PFSK-1 (cell line): ENCODE measurements around the gene XYLT2.

Experiments
- FOXP2 ChIP-seq: optimal IDR thresholded peaks from 2 replicates; pipeline ENCODE3; 2011; ENCODE audit warnings: borderline replicate concordance, control low read depth, inconsistent platforms; ENCODE audit not compliant: insufficient read depth; ENCODE audit errors: extremely low read length, extremely low read depth
- POLR2AphosphoS5 ChIP-seq: IDR thresholded peaks from 2 replicates; pipeline ENCODE4 v1.6.1; 2012; ENCODE audit warnings: low read depth, mild to moderate bottlenecking, control low read depth, low read length, moderate library complexity
- SIN3A ChIP-seq: IDR thresholded peaks from 2 replicates; pipeline ENCODE4 v1.6.1; 2012; ENCODE audit warnings: mild to moderate bottlenecking, low read length, moderate library complexity, borderline replicate concordance; ENCODE audit not compliant: insufficient read depth
- TAF1 ChIP-seq: IDR thresholded peaks from 2 replicates; pipeline ENCODE4 v1.6.1; 2012; ENCODE audit warnings: low read length, control low read depth, borderline replicate concordance; ENCODE audit not compliant: insufficient read depth
- TF ChIP-seq, protein P1 (sequence below), 2 experiments: IDR thresholded peaks; 2 replicates each; pipeline versions ENCODE4 v1.6.1 to v1.8.0; 2011 to 2012; ENCODE audit warnings: low read depth in 2 of 2, low read length in 2 of 2, control low read depth in 1 of 2, inconsistent platforms in 1 of 2, mild to moderate bottlenecking in 1 of 2, moderate library complexity in 1 of 2; ENCODE audit not compliant: insufficient read depth in 1 of 2

Gene XYLT2

DNA sequence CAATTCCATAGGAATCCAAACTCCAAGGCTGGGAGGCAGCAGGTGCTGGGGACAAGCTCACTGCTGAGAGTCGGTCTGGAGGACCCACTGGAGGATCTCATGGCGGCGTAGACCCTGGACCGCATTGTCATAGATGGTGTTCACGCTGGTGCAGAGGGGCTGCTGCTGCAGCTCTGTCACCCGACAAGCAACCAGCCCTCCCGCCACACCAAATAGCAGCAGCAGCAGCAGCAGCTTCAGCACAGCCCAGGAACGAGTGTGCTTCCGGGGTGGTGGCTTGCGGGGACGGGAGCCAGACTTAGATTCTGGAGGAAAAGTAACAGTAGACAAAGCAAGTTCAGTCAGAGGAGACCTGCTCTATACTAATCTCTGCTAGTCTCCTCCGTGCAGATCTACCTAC, 37.0 kb downstream of the XYLT2 start:
- TF ChIP-seq FOXP2 (no peak), POLR2AphosphoS5 (no peak), SIN3A (no peak), TAF1 (no peak)
- TF ChIP-seq, protein P1, sequence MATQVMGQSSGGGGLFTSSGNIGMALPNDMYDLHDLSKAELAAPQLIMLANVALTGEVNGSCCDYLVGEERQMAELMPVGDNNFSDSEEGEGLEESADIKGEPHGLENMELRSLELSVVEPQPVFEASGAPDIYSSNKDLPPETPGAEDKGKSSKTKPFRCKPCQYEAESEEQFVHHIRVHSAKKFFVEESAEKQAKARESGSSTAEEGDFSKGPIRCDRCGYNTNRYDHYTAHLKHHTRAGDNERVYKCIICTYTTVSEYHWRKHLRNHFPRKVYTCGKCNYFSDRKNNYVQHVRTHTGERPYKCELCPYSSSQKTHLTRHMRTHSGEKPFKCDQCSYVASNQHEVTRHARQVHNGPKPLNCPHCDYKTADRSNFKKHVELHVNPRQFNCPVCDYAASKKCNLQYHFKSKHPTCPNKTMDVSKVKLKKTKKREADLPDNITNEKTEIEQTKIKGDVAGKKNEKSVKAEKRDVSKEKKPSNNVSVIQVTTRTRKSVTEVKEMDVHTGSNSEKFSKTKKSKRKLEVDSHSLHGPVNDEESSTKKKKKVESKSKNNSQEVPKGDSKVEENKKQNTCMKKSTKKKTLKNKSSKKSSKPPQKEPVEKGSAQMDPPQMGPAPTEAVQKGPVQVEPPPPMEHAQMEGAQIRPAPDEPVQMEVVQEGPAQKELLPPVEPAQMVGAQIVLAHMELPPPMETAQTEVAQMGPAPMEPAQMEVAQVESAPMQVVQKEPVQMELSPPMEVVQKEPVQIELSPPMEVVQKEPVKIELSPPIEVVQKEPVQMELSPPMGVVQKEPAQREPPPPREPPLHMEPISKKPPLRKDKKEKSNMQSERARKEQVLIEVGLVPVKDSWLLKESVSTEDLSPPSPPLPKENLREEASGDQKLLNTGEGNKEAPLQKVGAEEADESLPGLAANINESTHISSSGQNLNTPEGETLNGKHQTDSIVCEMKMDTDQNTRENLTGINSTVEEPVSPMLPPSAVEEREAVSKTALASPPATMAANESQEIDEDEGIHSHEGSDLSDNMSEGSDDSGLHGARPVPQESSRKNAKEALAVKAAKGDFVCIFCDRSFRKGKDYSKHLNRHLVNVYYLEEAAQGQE (IDR thresholded peaks at IDR 0.05; ENCODE audit: insufficient read depth in 1 of 2, low read depth in 2 of 2, low read length in 2 of 2): no peak

DNA sequence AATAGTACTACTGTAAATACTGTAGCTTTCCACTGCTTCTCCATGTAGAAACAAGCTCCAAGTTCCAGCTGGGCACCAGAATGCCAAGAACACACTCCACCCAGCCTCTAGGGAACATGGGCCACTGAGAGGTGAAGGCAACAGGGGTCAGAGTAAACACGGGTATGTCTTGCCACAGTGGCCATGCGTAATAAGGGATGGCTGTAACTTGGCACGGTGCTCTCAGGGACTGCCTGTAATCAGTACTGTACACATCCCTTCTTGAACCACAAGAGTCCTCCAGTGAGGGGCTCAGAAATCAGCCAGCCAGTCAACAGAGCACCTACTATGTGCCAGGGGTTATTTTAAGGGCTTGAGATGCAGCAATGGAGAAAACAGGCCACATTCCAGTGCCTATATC, 40.6 kb downstream of the XYLT2 start:
- TF ChIP-seq SIN3A (no peak), FOXP2 (no peak), TAF1 (no peak), POLR2AphosphoS5 (no peak; the same call in 1 of the 2 replicates)
- TF ChIP-seq, protein P1 (IDR thresholded peaks at IDR 0.05; ENCODE audit: insufficient read depth in 1 of 2, low read depth in 2 of 2, low read length in 2 of 2): no peak

DNA sequence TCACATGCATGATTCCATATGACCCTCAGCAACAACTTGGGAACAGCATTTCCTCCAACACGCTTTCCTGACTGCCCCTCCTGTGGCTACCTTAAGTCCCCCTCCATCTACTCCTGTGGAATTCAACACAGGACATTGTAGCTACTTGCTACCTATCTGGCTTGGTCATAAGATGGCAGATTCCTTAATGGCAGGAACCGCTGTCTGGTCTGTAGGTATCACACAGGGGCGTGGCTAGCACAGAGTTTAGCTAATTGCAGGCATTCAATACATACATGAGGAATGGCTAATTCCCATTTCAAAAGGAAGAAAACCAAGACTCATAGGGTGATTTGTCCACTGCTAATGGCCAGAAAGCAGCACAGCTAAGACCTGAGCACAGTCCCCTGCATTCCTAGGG, 42.8 kb downstream of the XYLT2 start:
- TF ChIP-seq, protein P1 (IDR thresholded peaks at IDR 0.05; ENCODE audit: insufficient read depth in 1 of 2, low read depth in 2 of 2, low read length in 2 of 2): no peak
- no peak for TF ChIP-seq TAF1
- no peak for TF ChIP-seq POLR2AphosphoS5
- no peak for TF ChIP-seq FOXP2

DNA sequence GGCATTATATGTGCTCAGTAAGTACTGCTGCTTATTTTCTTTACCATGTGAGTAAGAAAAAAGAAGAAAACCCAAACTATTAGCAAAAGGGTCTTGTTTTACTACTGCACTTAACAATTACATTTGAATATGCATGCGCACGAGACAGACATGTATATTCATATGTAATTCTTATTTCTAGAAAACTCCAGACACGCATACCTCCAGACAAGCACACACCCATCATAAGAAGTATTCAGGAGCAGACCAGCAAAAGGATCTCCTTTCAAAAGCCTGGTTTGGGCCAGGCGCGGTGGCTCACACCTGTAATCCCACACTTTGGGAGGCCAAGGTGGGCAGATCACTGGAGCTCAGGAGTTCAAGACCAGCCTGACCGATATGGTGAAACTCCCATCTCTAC, 43.6 kb downstream of the XYLT2 start:
- TF ChIP-seq TAF1 (no peak), POLR2AphosphoS5 (no peak), SIN3A (no peak), FOXP2 (no peak)
- TF ChIP-seq, protein P1 (IDR thresholded peaks at IDR 0.05; ENCODE audit: insufficient read depth in 1 of 2, low read depth in 2 of 2, low read length in 2 of 2): no peak

DNA sequence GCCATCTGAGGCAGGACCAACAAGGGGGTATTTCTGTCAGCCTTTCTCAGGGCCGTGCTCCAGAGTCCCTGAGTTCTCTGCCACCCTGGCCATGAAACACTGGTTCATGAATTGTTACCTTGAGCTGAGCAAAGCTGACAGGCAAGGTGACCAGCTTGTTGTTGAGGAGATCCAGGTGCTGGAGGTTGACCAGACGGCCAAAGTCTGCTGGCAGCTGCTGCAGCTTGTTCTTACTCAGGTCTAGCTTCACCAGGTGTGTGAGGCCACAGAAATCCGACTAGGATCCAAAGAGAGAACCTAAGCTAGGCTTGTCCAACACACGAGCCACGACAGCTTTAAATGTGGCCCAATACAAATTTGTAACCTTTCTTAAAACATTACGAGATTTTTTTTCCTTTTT, 46.7 kb downstream of the XYLT2 start:
- TF ChIP-seq POLR2AphosphoS5 (no peak), FOXP2 (no peak), SIN3A (no peak), TAF1 (no peak)
- TF ChIP-seq, protein P1 (IDR thresholded peaks at IDR 0.05; ENCODE audit: insufficient read depth in 1 of 2, low read depth in 2 of 2, low read length in 2 of 2): no peak
